GM12878 (cell line): ENCODE data around the gene POU3F3.

Experiments
- BACH1 ChIP-seq: fragments of 450-650 bp; IDR thresholded peaks from 2 replicates; pipeline ENCODE4 v1.6.1; 2017; ENCODE audit warnings: mild to moderate bottlenecking, borderline replicate concordance
- CHD2 ChIP-seq: IDR thresholded peaks from 2 replicates; pipeline ENCODE4 v1.6.1; 2011; ENCODE audit warnings: low read depth, low read length, improper control_type of control experiment, borderline replicate concordance
- CREM ChIP-seq: IDR thresholded peaks from 2 replicates; pipeline ENCODE4 v1.6.1; 2014; ENCODE audit warnings: antibody characterized with exemption, low read depth
- ESRRA ChIP-seq: IDR thresholded peaks from 2 replicates; pipeline ENCODE4 v1.6.1; 2012; ENCODE audit warnings: mild to moderate bottlenecking, low read length, improper control_type of control experiment
- FOXM1 ChIP-seq: IDR thresholded peaks from 2 replicates; pipeline ENCODE4 v1.6.1; 2012; ENCODE audit warnings: low read depth, mild to moderate bottlenecking, inconsistent platforms, low read length, moderate library complexity
- MYB ChIP-seq: fragments of 150-350 bp; IDR thresholded peaks from 2 replicates; pipeline ENCODE4 v1.6.1; 2014; ENCODE audit warnings: mild to moderate bottlenecking, low read depth, low read length, borderline replicate concordance
- POLR2A ChIP-seq: IDR thresholded peaks from 2 replicates; pipeline ENCODE4 v1.6.1; 2011; ENCODE audit warnings: low read depth, mild to moderate bottlenecking, low read length
- POLR2AphosphoS5 ChIP-seq: IDR thresholded peaks from 2 replicates; pipeline ENCODE4 v1.6.1; 2011; ENCODE audit warnings: mild to moderate bottlenecking, low read length, inconsistent platforms
- RBBP5 ChIP-seq: fragments of 200-600 bp; sonication (generic); conservative IDR thresholded peaks from 2 replicates; pipeline ENCODE4 v1.6.1; 2016
- RELA ChIP-seq: fragments of 450-650 bp; IDR thresholded peaks from 2 replicates; pipeline ENCODE4 v1.8.0; 2014; ENCODE audit warnings: borderline replicate concordance; ENCODE audit not compliant: partially characterized antibody
- SMAD1 ChIP-seq: fragments of 450-650 bp; IDR thresholded peaks from 2 replicates; pipeline ENCODE4 v1.6.1; 2018; ENCODE audit warnings: mild to moderate bottlenecking, low read depth; ENCODE audit not compliant: partially characterized antibody
- SP1 ChIP-seq: IDR thresholded peaks from one replicate; pipeline ENCODE4 v1.6.1; 2011; ENCODE audit warnings: low read depth, low read length
- TF ChIP-seq, protein P1 (sequence below), 3 experiments: IDR thresholded peaks in 2 of 3; conservative IDR thresholded peaks in 1 of 3; 2 replicates each; pipeline ENCODE4 v1.5.1; 2011; ENCODE audit warnings: low read depth in 3 of 3, low read length in 3 of 3, mild to moderate bottlenecking in 3 of 3, control low read depth in 2 of 3, moderate library complexity in 2 of 3, inconsistent platforms in 1 of 3, mixed read lengths in 1 of 3; ENCODE audit not compliant: control insufficient read depth in 2 of 3, insufficient read depth in 1 of 3; ENCODE audit errors: extremely low read depth in 1 of 3
- TF ChIP-seq, protein P2 (sequence below): IDR thresholded peaks from 2 replicates; pipeline ENCODE4 v1.6.1; 2012; ENCODE audit warnings: low read depth, low read length, improper control_type of control experiment

DNA sequence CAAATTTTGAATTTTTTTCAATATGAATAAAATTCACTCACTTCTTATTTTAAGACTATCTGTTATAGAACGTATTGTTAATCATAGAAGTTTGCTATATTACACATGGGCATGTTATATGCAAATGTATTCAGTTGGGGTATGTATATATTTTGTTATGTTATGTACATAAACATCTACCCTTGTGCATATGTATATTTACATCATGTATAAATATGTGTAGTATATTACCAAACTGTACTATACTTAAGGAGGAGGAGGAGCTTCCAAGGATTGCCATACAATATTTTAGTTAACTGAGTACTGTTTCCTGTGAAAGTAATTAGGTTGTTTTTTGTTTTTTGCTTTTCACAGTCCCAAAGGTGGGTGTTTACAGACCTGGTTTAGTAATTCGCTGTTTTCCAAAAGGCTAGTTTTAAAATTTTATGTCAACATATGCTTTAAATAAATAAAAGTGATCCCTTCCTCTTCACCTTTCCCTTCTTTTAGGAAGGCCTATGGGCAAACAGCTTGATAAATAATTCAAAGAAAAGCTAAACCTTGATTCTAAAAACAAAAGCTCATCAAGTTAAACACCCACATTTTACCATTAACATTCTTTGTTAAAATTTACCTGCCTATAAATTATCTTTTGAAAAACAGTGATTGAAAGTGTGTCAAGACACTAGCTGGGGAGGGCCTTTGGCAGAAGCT, 12.9 kb upstream of the POU3F3 start:
- TF ChIP-seq, protein P1, sequence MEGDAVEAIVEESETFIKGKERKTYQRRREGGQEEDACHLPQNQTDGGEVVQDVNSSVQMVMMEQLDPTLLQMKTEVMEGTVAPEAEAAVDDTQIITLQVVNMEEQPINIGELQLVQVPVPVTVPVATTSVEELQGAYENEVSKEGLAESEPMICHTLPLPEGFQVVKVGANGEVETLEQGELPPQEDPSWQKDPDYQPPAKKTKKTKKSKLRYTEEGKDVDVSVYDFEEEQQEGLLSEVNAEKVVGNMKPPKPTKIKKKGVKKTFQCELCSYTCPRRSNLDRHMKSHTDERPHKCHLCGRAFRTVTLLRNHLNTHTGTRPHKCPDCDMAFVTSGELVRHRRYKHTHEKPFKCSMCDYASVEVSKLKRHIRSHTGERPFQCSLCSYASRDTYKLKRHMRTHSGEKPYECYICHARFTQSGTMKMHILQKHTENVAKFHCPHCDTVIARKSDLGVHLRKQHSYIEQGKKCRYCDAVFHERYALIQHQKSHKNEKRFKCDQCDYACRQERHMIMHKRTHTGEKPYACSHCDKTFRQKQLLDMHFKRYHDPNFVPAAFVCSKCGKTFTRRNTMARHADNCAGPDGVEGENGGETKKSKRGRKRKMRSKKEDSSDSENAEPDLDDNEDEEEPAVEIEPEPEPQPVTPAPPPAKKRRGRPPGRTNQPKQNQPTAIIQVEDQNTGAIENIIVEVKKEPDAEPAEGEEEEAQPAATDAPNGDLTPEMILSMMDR (IDR thresholded peaks at IDR 0.05 in 2 of 3, conservative IDR thresholded peaks at IDR 0.05 in 1 of 3; ENCODE audit: control insufficient read depth in 2 of 3, extremely low read depth in 1 of 3, insufficient read depth in 1 of 3, low read depth in 3 of 3, low read length in 3 of 3) = no peak
- TF ChIP-seq FOXM1 (no peak), POLR2AphosphoS5 (no peak), SP1 (no peak), BACH1 (no peak), ESRRA (no peak), CHD2 (no peak), RBBP5 (no peak), SMAD1 (no peak), RELA (no peak), MYB (no peak), CREM (no peak), POLR2A (no peak)
- TF ChIP-seq, protein P2, sequence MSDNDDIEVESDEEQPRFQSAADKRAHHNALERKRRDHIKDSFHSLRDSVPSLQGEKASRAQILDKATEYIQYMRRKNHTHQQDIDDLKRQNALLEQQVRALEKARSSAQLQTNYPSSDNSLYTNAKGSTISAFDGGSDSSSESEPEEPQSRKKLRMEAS = no peak
